ENCODE measurements around the gene BLMH. TPM values are rescaled to one million over a fixed set of nuclear protein-coding genes. Genes with fewer than 3 reads are reported as not detected.
"Not testable (repeated sequence)": the region's sequence is repeated elsewhere in the genome, so short reads cannot be mapped to it uniquely, and the experiment has no call there.

Gene BLMH
- polyA plus RNA-seq, 4 donors: 72.3 to 99.7 (median 81.3) TPM

- DNase-seq (ENCODE audit: low read depth in 4 of 4, low spot score in 2 of 4): no peak
Measured at GRCh38 chr17:30232015-30232823, 59.5 kb downstream of the BLMH start.

GRCh38 chr17:30230596-30231125, 61.1 kb downstream of the BLMH start:
- DNase-seq (ENCODE audit: low read depth in 4 of 4, low spot score in 2 of 4): no peak

- DNase-seq (ENCODE audit: low read depth in 4 of 4, low spot score in 2 of 4): not testable (repeated sequence)
Measured at GRCh38 chr17:30230009-30230408, 61.7 kb downstream of the BLMH start.

- no peak for DNase-seq (ENCODE audit: low read depth in 4 of 4, low spot score in 2 of 4)
Measured at GRCh38 chr17:30229012-30229411, 62.7 kb downstream of the BLMH start.

- DNase-seq (ENCODE audit: low read depth in 4 of 4, low spot score in 2 of 4): no peak
Measured at GRCh38 chr17:30228011-30228410, 63.7 kb downstream of the BLMH start.

GRCh38 chr17:30226878-30227277, 64.9 kb downstream of the BLMH start:
- DNase-seq (ENCODE audit: low read depth in 4 of 4, low spot score in 2 of 4): no peak

GRCh38 chr17:30225919-30226553, 65.7 kb downstream of the BLMH start:
- no peak for DNase-seq (ENCODE audit: low read depth in 4 of 4, low spot score in 2 of 4)

GRCh38 chr17:30225112-30225511, 66.6 kb downstream of the BLMH start:
- DNase-seq (ENCODE audit: low read depth in 4 of 4, low spot score in 2 of 4): no peak

GRCh38 chr17:30224419-30224960, 67.3 kb downstream of the BLMH start:
- no peak for DNase-seq (ENCODE audit: low read depth in 4 of 4, low spot score in 2 of 4)

GRCh38 chr17:30222721-30223175, 69.0 kb downstream of the BLMH start:
- DNase-seq (ENCODE audit: low read depth in 4 of 4, low spot score in 2 of 4): no peak

GRCh38 chr17:30222251-30222650, 69.5 kb downstream of the BLMH start:
- no peak for DNase-seq (ENCODE audit: low read depth in 4 of 4, low spot score in 2 of 4)

GRCh38 chr17:30221346-30221745, 70.4 kb downstream of the BLMH start:
- no peak for DNase-seq (ENCODE audit: low read depth in 4 of 4, low spot score in 2 of 4)

GRCh38 chr17:30220414-30220813, 71.3 kb downstream of the BLMH start:
- no peak for DNase-seq (ENCODE audit: low read depth in 4 of 4, low spot score in 2 of 4)

GRCh38 chr17:30219833-30220232, 71.9 kb downstream of the BLMH start:
- DNase-seq (ENCODE audit: low read depth in 4 of 4, low spot score in 2 of 4): no peak

- DNase-seq (ENCODE audit: low read depth in 4 of 4, low spot score in 2 of 4): no peak
Measured at GRCh38 chr17:30219315-30219714, 72.4 kb downstream of the BLMH start.

- DNase-seq (ENCODE audit: low read depth in 4 of 4, low spot score in 2 of 4): no peak
Measured at GRCh38 chr17:30218799-30219198, 72.9 kb downstream of the BLMH start.

- no peak for DNase-seq (ENCODE audit: low read depth in 4 of 4, low spot score in 2 of 4)
Measured at GRCh38 chr17:30217746-30218245, 73.9 kb downstream of the BLMH start.

GRCh38 chr17:30217054-30217453, 74.7 kb downstream of the BLMH start:
- no peak for DNase-seq (ENCODE audit: low read depth in 4 of 4, low spot score in 2 of 4)

- DNase-seq (ENCODE audit: low read depth in 4 of 4, low spot score in 2 of 4): no peak
Measured at GRCh38 chr17:30212750-30213149, 79.0 kb downstream of the BLMH start.

- no peak for DNase-seq (ENCODE audit: low read depth in 4 of 4, low spot score in 2 of 4)
Measured at GRCh38 chr17:30211371-30211770, 80.4 kb downstream of the BLMH start.

GRCh38 chr17:30210901-30211300, 80.8 kb downstream of the BLMH start:
- no peak for DNase-seq (ENCODE audit: low read depth in 4 of 4, low spot score in 2 of 4)
